GM12801 (cell line): Measurements from ENCODE around the gene YKT6.

ENCODE experiments used
- CTCF ChIP-seq: IDR thresholded peaks from one replicate; pipeline ENCODE4 v1.5.1; 2011; ENCODE audit warnings: control low read depth; ENCODE audit not compliant: insufficient read length; ENCODE audit errors: extremely low read depth

The YKT6 gene

GRCh38 chr7:44189993-44190872 is 10.5 kb upstream of the YKT6 start:
- no peak for TF ChIP-seq CTCF

- TF ChIP-seq CTCF: no peak
Observed at GRCh38 chr7:44191171-44191570, 9.6 kb upstream of the YKT6 start.

- no peak for TF ChIP-seq CTCF
Observed at GRCh38 chr7:44193011-44193802, 7.6 kb upstream of the YKT6 start.

- TF ChIP-seq CTCF: no peak
Observed at GRCh38 chr7:44194069-44194468, 6.7 kb upstream of the YKT6 start.

GRCh38 chr7:44194562-44195145 is 6.1 kb upstream of the YKT6 start:
- no peak for TF ChIP-seq CTCF

- TF ChIP-seq CTCF: no peak
Observed at GRCh38 chr7:44195889-44196288, 4.9 kb upstream of the YKT6 start.

- TF ChIP-seq CTCF: no peak
Observed at GRCh38 chr7:44196450-44196872, 4.3 kb upstream of the YKT6 start.
